ENCODE measurements around the gene SUSD5.

DNA sequence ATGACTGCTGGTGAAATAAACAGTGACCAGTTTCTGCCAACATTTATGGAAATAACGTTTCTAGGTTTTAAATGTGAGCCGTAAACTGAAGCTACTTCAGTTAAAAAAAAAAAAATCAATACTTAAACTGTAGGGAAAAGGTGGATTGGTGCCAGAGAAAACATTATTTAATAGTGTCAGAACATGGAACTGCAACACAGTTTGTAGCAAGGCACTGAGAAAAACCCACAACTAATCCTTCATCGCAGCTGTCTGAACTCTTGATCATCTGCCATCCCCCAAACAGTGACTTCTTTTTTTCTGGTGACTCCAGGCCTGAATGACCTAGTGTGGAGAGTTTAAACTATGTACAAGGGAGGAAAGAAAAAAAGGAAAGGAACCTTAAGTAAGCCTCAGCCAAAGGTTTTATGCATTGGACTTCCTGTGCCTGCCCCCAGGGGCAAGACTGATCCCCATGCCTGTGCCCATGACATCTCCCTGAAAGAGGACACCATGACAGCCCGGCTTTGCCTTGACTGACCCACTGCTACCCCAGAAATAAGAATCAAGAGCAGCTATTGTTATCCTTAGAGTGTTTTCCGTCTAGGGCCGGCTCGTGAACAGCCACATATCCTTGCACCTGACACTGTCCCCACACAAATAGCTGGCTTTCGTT is 71.7 kb downstream of the SUSD5 start:
- TF ChIP-seq, protein P1, sequence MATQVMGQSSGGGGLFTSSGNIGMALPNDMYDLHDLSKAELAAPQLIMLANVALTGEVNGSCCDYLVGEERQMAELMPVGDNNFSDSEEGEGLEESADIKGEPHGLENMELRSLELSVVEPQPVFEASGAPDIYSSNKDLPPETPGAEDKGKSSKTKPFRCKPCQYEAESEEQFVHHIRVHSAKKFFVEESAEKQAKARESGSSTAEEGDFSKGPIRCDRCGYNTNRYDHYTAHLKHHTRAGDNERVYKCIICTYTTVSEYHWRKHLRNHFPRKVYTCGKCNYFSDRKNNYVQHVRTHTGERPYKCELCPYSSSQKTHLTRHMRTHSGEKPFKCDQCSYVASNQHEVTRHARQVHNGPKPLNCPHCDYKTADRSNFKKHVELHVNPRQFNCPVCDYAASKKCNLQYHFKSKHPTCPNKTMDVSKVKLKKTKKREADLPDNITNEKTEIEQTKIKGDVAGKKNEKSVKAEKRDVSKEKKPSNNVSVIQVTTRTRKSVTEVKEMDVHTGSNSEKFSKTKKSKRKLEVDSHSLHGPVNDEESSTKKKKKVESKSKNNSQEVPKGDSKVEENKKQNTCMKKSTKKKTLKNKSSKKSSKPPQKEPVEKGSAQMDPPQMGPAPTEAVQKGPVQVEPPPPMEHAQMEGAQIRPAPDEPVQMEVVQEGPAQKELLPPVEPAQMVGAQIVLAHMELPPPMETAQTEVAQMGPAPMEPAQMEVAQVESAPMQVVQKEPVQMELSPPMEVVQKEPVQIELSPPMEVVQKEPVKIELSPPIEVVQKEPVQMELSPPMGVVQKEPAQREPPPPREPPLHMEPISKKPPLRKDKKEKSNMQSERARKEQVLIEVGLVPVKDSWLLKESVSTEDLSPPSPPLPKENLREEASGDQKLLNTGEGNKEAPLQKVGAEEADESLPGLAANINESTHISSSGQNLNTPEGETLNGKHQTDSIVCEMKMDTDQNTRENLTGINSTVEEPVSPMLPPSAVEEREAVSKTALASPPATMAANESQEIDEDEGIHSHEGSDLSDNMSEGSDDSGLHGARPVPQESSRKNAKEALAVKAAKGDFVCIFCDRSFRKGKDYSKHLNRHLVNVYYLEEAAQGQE (IDR thresholded peaks at IDR 0.05; ENCODE audit: insufficient read depth in 1 of 2, low read depth in 2 of 2, low read length in 2 of 2), result no peak
- TF ChIP-seq POLR2AphosphoS5 (IDR thresholded peaks at IDR 0.05; ENCODE audit: low read depth, low read length) (no peak), TAF1 (IDR thresholded peaks at IDR 0.05; ENCODE audit: borderline replicate concordance, insufficient read depth, low read length) (no peak), SIN3A (IDR thresholded peaks at IDR 0.05; ENCODE audit: borderline replicate concordance, insufficient read depth, low read length) (no peak), FOXP2 (optimal IDR thresholded peaks at IDR 0.05; ENCODE audit: borderline replicate concordance, extremely low read depth, extremely low read length, insufficient read depth) (no peak)
